AML-193 (cell line): ENCODE data around the gene RHOD.

Experiments used
- DNase-seq, 2 experiments: peaks; one replicate each; lab custom pipeline; 2025; lab: John Stamatoyannopoulos, UW

The RHOD gene

GRCh38 chr11:67117672-67118180, 61.1 kb downstream of the RHOD start:
- peak in 1 of 2 experiments; percentile 4 for DNase-seq

GRCh38 chr11:67118181-67118766, 61.6 kb downstream of the RHOD start:
- no peak for DNase-seq

GRCh38 chr11:67118801-67119584, 62.3 kb downstream of the RHOD start, which contains the start of gene KDM2A:
Gene KDM2A (plus strand): TSS chr11:67119263. CDS start chr11:67121317, 2,054 bp downstream.
- DNase-seq = peak; percentile 93 to 95

- DNase-seq = peak in 1 of 2 experiments; percentile 5
Measured at GRCh38 chr11:67119585-67120391, 63.1 kb downstream of the RHOD start.

- no peak for DNase-seq
Measured at GRCh38 chr11:67120456-67120855, 63.8 kb downstream of the RHOD start.

GRCh38 chr11:67120881-67121710, 64.4 kb downstream of the RHOD start:
- DNase-seq = peak; percentile 87 to 91
